K562 (cell line): ENCODE measurements around the gene CENPC. TPM values are rescaled to one million over a fixed set of nuclear protein-coding genes. Genes with fewer than 3 reads are reported as not detected.
A peak's percentile ranks its signal among the peaks of the same experiment; 100 is the strongest.

Experiments used
- ATAC-seq: fragments of 200-7000 bp; cut with Tn5 transposase; 3 replicates; pipeline ENCODE4 v1.9.1; 2020; ENCODE audit warnings: moderate library complexity
- Bru-seq: library from RNA; stranded (reverse); fragments of 400-500 nt; gene quantifications from one replicate; lab custom pipeline; 2021; lab: Mats Ljungman, UMichigan
- BruChase-seq, 2 experiments: library from RNA; stranded (reverse); fragments of 400-500 nt; gene quantifications; one replicate each; lab custom pipeline; 2021; lab: Mats Ljungman, UMichigan
- BruUV-seq: library from RNA; stranded (reverse); fragments of 400-500 nt; replicated peaks from 2 replicates; lab custom pipeline; 2021; lab: Mats Ljungman, UMichigan
- CTCF ChIA-PET: fragments of 300-600 bp; formaldehyde crosslinking; extraction: SDS; loops from one replicate; lab custom pipeline; 2021; ENCODE audit warnings: low intra/inter-chr PET ratio; lab: Yijun Ruan, JAX
- POLR2A ChIA-PET: fragments of 300-600, 350-650 bp; sonication (Branson Sonifier 250); formaldehyde crosslinking; extraction: SDS; loops from one replicate; lab custom pipeline; 2021; ENCODE audit warnings: antibody characterized with exemption, inconsistent platforms; lab: Yijun Ruan, JAX
- DNase-seq, 4 experiments: peaks; one replicate each; pipeline versions ENCODE4 v3.0.0 to v3.0.0-alpha.2; 2011 to 2018; ENCODE audit warnings: low spot score in 3 of 4, mixed read lengths in 3 of 4; ENCODE audit errors: extremely low read depth in 1 of 4
- FAIRE-seq: peaks from 2 replicates; lab custom pipeline; 2011; peaks lifted over from hg19 to GRCh38; lab: Jason Lieb, UNC
- H2AFZ ChIP-seq: 2 replicates; pipeline ENCODE4 v1.6.0; 2011; ENCODE audit warnings: low read depth, low read length, control low read depth, inconsistent platforms
- H3K27ac ChIP-seq: fragments of 200-600 bp; 3 replicates; pipeline ENCODE4 v1.8.0; 2011; ENCODE audit warnings: low read depth, mild to moderate bottlenecking, control low read depth, inconsistent platforms, low read length, moderate library complexity, mixed read lengths; ENCODE audit errors: extremely low read depth
- H3K27me3 ChIP-seq, 2 experiments: fragments of 300-600 bp in 1 of 2; 2 replicates in 1 of 2; 3 replicates in 1 of 2; pipeline versions ENCODE4 v1.6.0 to v1.8.0; 2011; ENCODE audit warnings: inconsistent platforms in 2 of 2, low read length in 2 of 2, mild to moderate bottlenecking in 1 of 2, mixed read lengths in 1 of 2, moderate library complexity in 1 of 2; ENCODE audit not compliant: control insufficient read depth in 2 of 2, insufficient read depth in 2 of 2
- H3K36me3 ChIP-seq: fragments of 300-600 bp; 3 replicates; pipeline ENCODE4 v1.8.0; 2011; ENCODE audit warnings: mild to moderate bottlenecking, low read length, inconsistent platforms; ENCODE audit not compliant: control insufficient read depth, insufficient read depth
- H3K4me1 ChIP-seq, 2 experiments: fragments of 200-600 bp in 1 of 2; replicated peaks in 1 of 2; 2 replicates in 1 of 2; 3 replicates in 1 of 2; pipeline versions ENCODE4 v1.5.1 to v1.8.0; 2011; ENCODE audit warnings: inconsistent platforms in 2 of 2, low read length in 2 of 2, mild to moderate bottlenecking in 1 of 2, mixed read lengths in 1 of 2, moderate library complexity in 1 of 2; ENCODE audit not compliant: control insufficient read depth in 2 of 2, insufficient read depth in 2 of 2
- H3K4me2 ChIP-seq: 2 replicates; pipeline ENCODE4 v1.6.1; 2011; ENCODE audit warnings: low read length, control low read depth, inconsistent platforms, mixed read lengths; ENCODE audit not compliant: insufficient read depth
- H3K4me3 ChIP-seq: fragments of 200-600 bp; sonication (generic), shearing (Covaris generic); 2 replicates; pipeline ENCODE4 v1.5.1; 2016; ENCODE audit warnings: control low read depth, inconsistent platforms
- H3K79me2 ChIP-seq: fragments of 200-600 bp; 3 replicates; pipeline ENCODE4 v1.8.0; 2011; ENCODE audit warnings: low read length, inconsistent platforms; ENCODE audit not compliant: control insufficient read depth, insufficient read depth
- H3K9ac ChIP-seq, 2 experiments: 2 replicates each; pipeline versions ENCODE4 v1.6.0 to v1.6.1; 2011; ENCODE audit warnings: low read depth in 2 of 2, low read length in 2 of 2, control low read depth in 1 of 2, inconsistent platforms in 1 of 2, mild to moderate bottlenecking in 1 of 2, mixed read lengths in 1 of 2; ENCODE audit not compliant: insufficient read depth in 1 of 2
- H3K9me1 ChIP-seq: one replicate; pipeline ENCODE4 v1.6.0; 2011; ENCODE audit warnings: inconsistent platforms, mild to moderate bottlenecking, low read length, moderate library complexity; ENCODE audit not compliant: control insufficient read depth, insufficient read depth
- H3K9me3 ChIP-seq: replicated peaks from 2 replicates; pipeline ENCODE4 v1.5.1; 2011; ENCODE audit warnings: low read depth, low read length, inconsistent platforms; ENCODE audit not compliant: control insufficient read depth, insufficient read depth
- H4K20me1 ChIP-seq: replicated peaks from 2 replicates; pipeline ENCODE4 v1.6.1; 2011; ENCODE audit warnings: low read length, inconsistent platforms, mixed read lengths; ENCODE audit not compliant: control insufficient read depth, insufficient read depth
- BMI1 ChIP-seq: fragments of 150-350 bp; IDR thresholded peaks from 2 replicates; pipeline ENCODE4 v1.6.1; 2014; ENCODE audit warnings: low read length
- CEBPB ChIP-seq: fragments of 450-650 bp; IDR thresholded peaks from 2 replicates; pipeline ENCODE4 v1.6.1; 2016; ENCODE audit warnings: missing genetic modification characterization, missing compliant biosample characterization
- ESRRB ChIP-seq: fragments of 250-450 bp; sonication (Bioruptor Pico); IDR thresholded peaks from 2 replicates; pipeline ENCODE4 v1.5.0; 2020; ENCODE audit warnings: mild to moderate bottlenecking, moderate library complexity, borderline replicate concordance
- KAT2B ChIP-seq: IDR thresholded peaks from one replicate; pipeline ENCODE4 v1.6.1; 2012; ENCODE audit warnings: low read depth, mild to moderate bottlenecking, control low read depth, inconsistent platforms, low read length, moderate library complexity
- NFE2 ChIP-seq: IDR thresholded peaks from 2 replicates; pipeline ENCODE4 v1.6.1; 2014; ENCODE audit warnings: antibody characterized with exemption, low read depth
- POLR2G ChIP-seq: fragments of 200-400 bp; formaldehyde crosslinking; IDR thresholded peaks from 2 replicates; pipeline ENCODE4 v1.6.1; 2017; ENCODE audit warnings: low read depth, mild to moderate bottlenecking, antibody characterized with exemption, low read length, moderate library complexity
- XRCC3 ChIP-seq: fragments of 450-650 bp; IDR thresholded peaks from 2 replicates; pipeline ENCODE4 v1.6.1; 2017; ENCODE audit warnings: mild to moderate bottlenecking, moderate library complexity
- WGBS: fragments of 100-300 bp; shearing (Covaris generic); methylation state at CpG from one replicate; pipeline ENCODE4 v1.1.6; 2016; ENCODE audit warnings: low coverage, mixed read lengths; ENCODE audit not compliant: insufficient coverage; ENCODE audit errors: missing lambda C conversion rate; 5-methylcytosine and 5-hydroxymethylcytosine counted together
- in situ Hi-C: fragments of 300-500 bp; cut with MboI; formaldehyde crosslinking; loops from 4 replicates; pipeline ENCODE4 v1.15.0; 2018; ENCODE audit warnings: inconsistent platforms, mixed read lengths
- intact Hi-C: fragments of 100-400 bp; cut with micrococcal nuclease; formaldehyde crosslinking; loops from 2 replicates; pipeline ENCODE4 v1.14.2; 2022
- long read RNA-seq, 3 experiments: library from polyadenylated mRNA in 2 of 3; library from RNA in 1 of 3; unstranded in 2 of 3; stranded (forward) in 1 of 3; transcript quantifications; one replicate each; pipeline ENCODE4 v2.0.0, GENCODE V29; 2019 to 2022
- polyA minus RNA-seq, 3 experiments: library from RNA; depleted of rRNA, polyadenylated mRNA; stranded (reverse); fragments of >200 nt; gene quantifications; 2 replicates each; pipeline ENCODE4 v1.2.3, GENCODE V29; 2011
- polyA plus RNA-seq, 8 experiments: library from polyadenylated mRNA; depleted of rRNA in 4 of 8; stranded (reverse) in 5 of 8; unstranded in 3 of 8; fragments of >200 nt; fragmentation: Nextera tagmentation in 2 of 8; fragmentation: Illumina TruSeq in 1 of 8; extraction: Ambion mirVana in 2 of 8; extraction: Trizol in 1 of 8; gene quantifications; 2 replicates each; pipeline versions ENCODE4 v1.2.1 to v1.2.3, GENCODE V29; 2011 to 2014; ENCODE audit warnings: inconsistent platforms in 1 of 8, missing spikeins in 1 of 8
- total RNA-seq, 7 experiments: library from RNA; depleted of rRNA in 6 of 7; stranded (reverse); fragments of >200 nt in 6 of 7; fragmentation: Illumina TruSeq in 2 of 7; extraction: Trizol in 2 of 7; gene quantifications; 2 replicates each; pipeline versions ENCODE4 v1.2.1 to v1.2.3, GENCODE V29; 2011 to 2021; ENCODE audit warnings: low replicate concordance in 1 of 7

CENPC gene
- total RNA-seq (2011; cell fraction: chromatin; rRNA removed; ENCODE audit: low replicate concordance): 47.0 and 259 TPM in 2 replicates
- 24.8 and 32.0 TPM in 2 replicates for total RNA-seq (2011; cell fraction: nucleolus; rRNA removed)
- total RNA-seq (2011; cell fraction: nucleoplasm; rRNA removed): 83.2 and 129 TPM in 2 replicates
- 21.5 and 31.4 TPM in 2 replicates for total RNA-seq (2014; rRNA removed)
- total RNA-seq (2014; rRNA removed; fragmentation: Illumina TruSeq; extraction: Trizol): 47.7 and 61.7 TPM in 2 replicates
- total RNA-seq (2015; rRNA removed; fragmentation: Illumina TruSeq; extraction: Trizol): 42.2 and 48.5 TPM in 2 replicates
- 27.9 and 30.5 TPM in 2 replicates for total RNA-seq (2021)
- polyA plus RNA-seq (2011; rRNA removed): 32.5 and 38.6 TPM in 2 replicates
- polyA plus RNA-seq (2011; cell fraction: cytosol; rRNA removed): 3.2 and 7.4 TPM in 2 replicates
- polyA plus RNA-seq (2011; cell fraction: nucleus; rRNA removed): 32.1 and 44.8 TPM in 2 replicates
- polyA plus RNA-seq (2012): 12.1 and 15.3 TPM in 2 replicates
- 28.0 and 30.8 TPM in 2 replicates for polyA plus RNA-seq (2014; fragmentation: Illumina TruSeq; extraction: Trizol)
- polyA plus RNA-seq (2014; fragmentation: Nextera tagmentation; extraction: Ambion mirVana): 10 to 100 TPM; 18.1 TPM
- 19.3 and 28.7 TPM in 2 replicates for polyA plus RNA-seq (2014; rRNA removed)
- polyA minus RNA-seq (2011; rRNA and poly(A)+ RNA removed): 61.4 and 85.3 TPM in 2 replicates
- 15.2 and 18.5 TPM in 2 replicates for polyA minus RNA-seq (2011; cell fraction: cytosol; rRNA and poly(A)+ RNA removed)
- 87.5 and 162 TPM in 2 replicates for polyA minus RNA-seq (2011; cell fraction: nucleus; rRNA and poly(A)+ RNA removed)
- Bru-seq, nascent RNA: percentile 94 among the genes with signal in this experiment
- percentile 94 among the genes with signal in this experiment for BruChase-seq, experiment 1, labeled RNA remaining after a 2-hour chase
- BruChase-seq, experiment 2, labeled RNA remaining after a 6-hour chase: percentile 94 among the genes with signal in this experiment
- long read RNA-seq, experiment 1, full-length matches to known transcripts: 31 of 77 reads
- long read RNA-seq, experiment 1, partial matches to known transcripts: 33 of 77 reads
- long read RNA-seq, experiment 1, other reads (novel, unspliced or antisense): 13 of 77 reads
- long read RNA-seq, experiment 2, full-length matches to known transcripts: 3 of 5 reads
- long read RNA-seq, experiment 2, partial matches to known transcripts: 1 of 5 reads
- long read RNA-seq, experiment 2, other reads (novel, unspliced or antisense): 1 of 5 reads
- long read RNA-seq, experiment 3, full-length matches to known transcripts: 2 of 28 reads
- long read RNA-seq, experiment 3, partial matches to known transcripts: 26 of 28 reads
- long read RNA-seq, experiment 3, other reads (novel, unspliced or antisense): 0 of 28 reads

- WGBS: 1% methylated on average over 47 of the region's 53 CpGs
- ATAC-seq (peak; percentile 96), FAIRE-seq (peak; percentile 95), DNase-seq (peak; percentile 92 to 99 (median 94))
- H3K36me3 ChIP-seq: peaks cover 33% of the 10 kb centered on the region
- no TSS peak for BruUV-seq
- H3K79me2 ChIP-seq: peaks cover 47% of the 10 kb centered on the region
- H3K4me1 ChIP-seq: peaks cover 0 to 14% of the 10 kb centered on the region in 2 experiments; a peak in 2 of 5 replicates
- CTCF ChIA-PET: no interaction called here
- H3K4me3 ChIP-seq: peak within 1 kb of the TSS; percentile 88
- H2AFZ ChIP-seq: peak within 1 kb of the TSS; percentile 94
- intact Hi-C loops: loop anchor here (1.0 to 10.0 kb wide), 5 partner anchors 30 to 809 kb away; partner anchors contain the start of genes UBA6 and YTHDC1
- peak within 1 kb of the TSS; percentile 97 for H3K27ac ChIP-seq
- in situ Hi-C loops: no loop called here
- no peaks in the 10 kb centered on the region for H4K20me1 ChIP-seq
- no peaks in the 10 kb centered on the region for H3K9me1 ChIP-seq
- peaks cover 1% of the 10 kb centered on the region; the same call in 1 of the 2 replicates for H3K9me3 ChIP-seq
- no peaks in the 10 kb centered on the region for H3K27me3 ChIP-seq
- POLR2A ChIA-PET: interaction anchor here (0.6 to 3.9 kb wide), 10 partner anchors 9 to 175 kb away, joined by 3 to 15 read pairs (median 4); partner anchors contain the start of gene UBA6
- H3K9ac ChIP-seq: peak within 1 kb of the TSS; percentile 97 to 99
- peak within 1 kb of the TSS; percentile 89 for H3K4me2 ChIP-seq
- TF ChIP-seq BMI1 (no peak), XRCC3 (no peak), POLR2G (peak; percentile 100), ESRRB (CRISPR knock-in tag) (no peak), CEBPB (tag) (no peak), NFE2 (no peak), KAT2B (no peak)
Observed at GRCh38 chr4:67545199-67546003, at the start of gene CENPC. Gene CENPC (minus strand): TSS chr4:67545503. CDS start chr4:67545355, 148 bp downstream.
